ENCODE results near the gene CC2D1A.

The CC2D1A gene

GRCh38 chr19:13978351-13979243 lies 72.6 kb downstream of the CC2D1A start:
- no peak for DNase-seq (ENCODE audit: low read depth in 4 of 4, low spot score in 1 of 4)

- no peak for DNase-seq (ENCODE audit: low read depth in 4 of 4, low spot score in 1 of 4)
Measured at GRCh38 chr19:13979244-13979615, 73.2 kb downstream of the CC2D1A start.

- DNase-seq (ENCODE audit: low read depth in 4 of 4, low spot score in 1 of 4), result no peak
Measured at GRCh38 chr19:13979686-13980085, 73.7 kb downstream of the CC2D1A start.

- no peak for DNase-seq (ENCODE audit: low read depth in 4 of 4, low spot score in 1 of 4)
Measured at GRCh38 chr19:13980340-13980739, 74.3 kb downstream of the CC2D1A start.

Data from stimulated activated CD4-positive, alpha-beta T cell treated with anti-CD3 and anti-CD28 coated beads, Interleukin-1b, Interleukin-23, amount 100 ng/mL, for 24 hours (primary cell).